Activated CD8-positive, alpha-beta memory T cell treated with anti-CD3 and anti-CD28 coated beads for 1 hour (primary cell): Measurements from ENCODE around the gene NOTUM.
"Not testable (repeated sequence)": the region's sequence is repeated elsewhere in the genome, so short reads cannot be mapped to it uniquely, and the experiment has no call there.

ENCODE experiments used
- DNase-seq, 2 donors: peaks; one replicate each; pipeline ENCODE4 v3.0.0-alpha.2; 2020; ENCODE audit warnings: low read depth in 1 of 2; ENCODE audit errors: extremely low read depth in 1 of 2

Gene NOTUM

GRCh38 chr17:81926451-81927151, 34.4 kb downstream of the NOTUM start:
- peak in 1 of 2 donors; percentile 30 for DNase-seq

GRCh38 chr17:81925860-81926450, 35.0 kb downstream of the NOTUM start:
- DNase-seq: no peak

GRCh38 chr17:81924557-81925532, 36.1 kb downstream of the NOTUM start:
- no peak for DNase-seq

- DNase-seq: no peak
Observed at GRCh38 chr17:81923302-81924260, 37.4 kb downstream of the NOTUM start.

GRCh38 chr17:81922566-81923301, 38.3 kb downstream of the NOTUM start:
- DNase-seq: no peak

- DNase-seq: no peak
Observed at GRCh38 chr17:81921996-81922565, 38.9 kb downstream of the NOTUM start.

- DNase-seq: no peak
Observed at GRCh38 chr17:81921537-81921862, 39.5 kb downstream of the NOTUM start.

- DNase-seq: no peak
Observed at GRCh38 chr17:81920612-81921536, 40.1 kb downstream of the NOTUM start.

GRCh38 chr17:81918832-81919545, 42.0 kb downstream of the NOTUM start:
- DNase-seq: no peak

- DNase-seq: not testable (repeated sequence)
Observed at GRCh38 chr17:81918333-81918669, 42.7 kb downstream of the NOTUM start.

- DNase-seq: peak; percentile 46 to 74
Observed at GRCh38 chr17:81917565-81918332, 43.2 kb downstream of the NOTUM start, which contains the start of gene SIRT7. SIRT7 (minus strand) TSS chr17:81918176; CDS start chr17:81918131, 45 bp downstream.

- no peak for DNase-seq
Observed at GRCh38 chr17:81916234-81917001, 44.6 kb downstream of the NOTUM start.

- no peak for DNase-seq
Observed at GRCh38 chr17:81915331-81915730, 45.7 kb downstream of the NOTUM start.

- DNase-seq: no peak
Observed at GRCh38 chr17:81914103-81914850, 46.7 kb downstream of the NOTUM start.

- no peak for DNase-seq
Observed at GRCh38 chr17:81913394-81914102, 47.4 kb downstream of the NOTUM start.
